ENCODE results near the gene B3GALT2.

B3GALT2 gene

DNA sequence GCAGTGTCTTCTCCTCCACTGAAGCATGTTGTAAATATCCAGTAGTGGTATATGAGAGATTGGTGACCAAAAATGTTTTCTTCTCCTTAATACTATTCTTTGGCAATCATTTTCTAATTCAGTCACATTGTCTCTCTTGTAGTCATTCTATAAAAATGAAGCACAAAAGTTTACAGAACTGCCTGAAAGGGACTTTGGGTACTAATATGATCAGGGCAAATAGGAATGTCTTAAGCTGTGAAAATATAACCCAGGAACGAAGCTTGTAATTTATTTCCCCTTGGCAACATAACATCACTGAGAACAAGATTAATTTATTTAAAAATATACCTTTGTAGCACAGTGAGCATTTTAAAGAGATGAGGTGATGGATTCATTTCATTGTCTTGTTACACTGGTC, 4.9 kb downstream of the B3GALT2 start:
- DNase-seq, result no peak

- no peak for DNase-seq
Measured at GRCh38 chr1:193179094-193179493, 7.3 kb downstream of the B3GALT2 start.

DNA sequence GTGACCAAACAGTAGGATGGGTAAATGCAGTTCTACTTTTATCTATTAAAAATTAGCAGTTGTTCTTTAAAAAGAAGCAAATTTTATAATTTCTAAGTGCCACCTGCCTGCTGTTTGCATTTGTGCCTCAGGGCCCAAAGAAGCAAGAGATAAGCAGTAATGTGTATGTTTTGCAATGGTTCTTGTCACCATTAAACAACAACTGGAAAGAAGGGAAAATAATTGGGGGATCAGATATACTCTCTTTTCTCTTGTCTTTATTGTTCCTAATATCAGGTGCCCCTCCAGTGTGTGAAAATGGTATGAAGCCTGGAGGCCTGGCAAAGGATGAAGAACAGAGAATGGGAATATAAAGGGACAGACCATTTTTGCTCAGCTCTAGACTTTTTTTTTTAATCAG, 9.6 kb downstream of the B3GALT2 start:
- DNase-seq, result no peak

DNA sequence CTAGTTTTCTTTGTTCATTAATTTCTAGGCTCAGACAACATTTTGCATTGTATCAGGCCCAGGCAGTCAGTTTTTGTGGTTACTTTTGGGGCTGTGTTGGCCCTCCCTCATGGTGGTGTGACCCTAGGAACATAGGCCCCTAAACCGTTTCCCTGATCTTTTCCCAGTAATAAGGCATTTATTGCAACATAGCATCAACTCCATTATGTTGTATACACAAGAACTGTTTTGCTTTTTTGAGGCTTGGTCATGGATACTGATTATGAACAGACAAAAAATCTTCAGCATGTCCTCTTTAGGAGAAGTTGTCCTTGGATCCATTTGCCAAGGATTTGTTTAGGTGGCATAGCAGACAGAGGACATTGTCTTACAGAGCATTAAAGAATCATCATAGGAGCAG, 10.3 kb downstream of the B3GALT2 start:
- no peak for DNase-seq

GRCh38 chr1:193157360-193157759, 29.1 kb downstream of the B3GALT2 start:
- no peak for DNase-seq

- DNase-seq, result no peak
Measured at GRCh38 chr1:193156822-193157142, 29.6 kb downstream of the B3GALT2 start.

DNA sequence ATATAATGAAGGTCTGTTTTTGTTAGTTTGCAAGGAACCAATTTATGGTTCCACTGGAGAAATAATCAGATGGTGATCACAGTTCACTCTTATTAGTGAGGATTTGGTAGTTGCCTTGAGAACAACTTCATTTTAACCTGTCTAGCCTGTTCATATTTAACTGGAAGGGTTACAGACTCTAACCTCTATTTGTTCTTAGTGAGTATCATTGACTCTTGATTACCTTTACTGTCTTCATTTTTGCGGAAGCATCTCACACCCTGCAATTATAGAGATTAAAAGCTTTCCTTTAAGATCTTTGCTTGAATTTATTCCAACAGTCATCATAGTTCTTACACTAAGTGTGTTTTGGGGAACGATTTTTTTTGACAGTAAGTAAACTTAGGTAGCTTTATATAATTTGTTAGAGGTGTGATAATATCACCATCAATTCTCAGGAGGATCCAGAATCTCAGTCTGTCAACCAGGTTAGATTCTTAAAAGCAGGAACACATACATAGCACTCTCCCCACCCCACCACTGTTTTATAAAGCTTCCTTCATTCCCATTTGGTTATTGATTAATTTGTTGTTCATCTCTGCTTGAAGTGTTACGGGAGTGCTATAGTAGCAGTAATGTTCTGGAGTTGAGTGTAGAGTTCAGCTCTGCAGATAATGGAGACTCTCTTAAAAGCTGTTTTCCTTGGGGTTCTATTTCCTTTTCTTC, 30.1 kb downstream of the B3GALT2 start:
- no peak for DNase-seq

DNA sequence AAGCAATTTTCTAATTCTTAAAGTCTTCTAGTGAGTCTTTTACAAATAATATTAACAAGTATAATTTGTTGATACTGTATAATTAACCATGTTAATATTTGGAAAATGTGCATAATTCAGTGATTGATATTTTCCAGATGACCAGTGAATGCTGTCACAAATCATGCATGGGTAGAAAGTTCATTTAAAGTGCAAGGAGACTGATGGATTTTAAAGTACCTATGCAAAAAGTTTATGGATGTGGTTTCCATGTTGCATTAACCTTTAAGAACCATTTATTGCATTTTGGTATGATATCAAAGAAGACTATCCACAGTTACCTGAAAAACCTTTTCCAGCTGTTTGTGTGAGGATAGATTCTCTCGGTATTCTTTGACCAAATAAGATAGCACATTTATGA, 41.4 kb downstream of the B3GALT2 start:
- no peak for DNase-seq

- DNase-seq, result no peak
Measured at GRCh38 chr1:193144361-193144938, 42.0 kb downstream of the B3GALT2 start.

- no peak for DNase-seq
Measured at GRCh38 chr1:193143285-193143684, 43.1 kb downstream of the B3GALT2 start.

- no peak for DNase-seq
Measured at GRCh38 chr1:193142409-193142808, 44.0 kb downstream of the B3GALT2 start.

- DNase-seq, result no peak
Measured at GRCh38 chr1:193141804-193142203, 44.6 kb downstream of the B3GALT2 start.

- no peak for DNase-seq
Measured at GRCh38 chr1:193140254-193140653, 46.2 kb downstream of the B3GALT2 start.

- no peak for DNase-seq
Measured at GRCh38 chr1:193131266-193131860, 55.0 kb downstream of the B3GALT2 start.

Measured in activated naive CD4-positive, alpha-beta T cell (primary cell).